A549 (cell line): Measurements from ENCODE around the gene KRT23. TPM values are rescaled to one million over a fixed set of nuclear protein-coding genes. Genes with fewer than 3 reads are reported as not detected.

Experiments used
- ATAC-seq, 2 experiments: fragments of 200-7000 bp in 1 of 2; fragments of >200 bp in 1 of 2; cut with Nextera tagmentation in 1 of 2; cut with Tn5 transposase in 1 of 2; 3 replicates each; pipeline versions ENCODE4 v1.8.0 to v1.9.1; 2018 to 2020; ENCODE audit warnings: mild to moderate bottlenecking in 1 of 2, moderate library complexity in 1 of 2
- CTCF ChIA-PET: fragments of 300-600 bp; sonication (Branson Sonifier 250); formaldehyde crosslinking; extraction: SDS; loops from one replicate; lab custom pipeline; 2021; ENCODE audit warnings: antibody characterized with exemption, inconsistent platforms; lab: Yijun Ruan, JAX
- POLR2A ChIA-PET: fragments of 350-600 bp; formaldehyde crosslinking; extraction: SDS; loops from one replicate; lab custom pipeline; 2021; ENCODE audit warnings: antibody characterized with exemption, inconsistent platforms; lab: Yijun Ruan, JAX
- DNase-seq, 2 experiments: peaks; one replicate each; pipeline versions ENCODE4 v3.0.0 to v3.0.0-alpha.2; 2011 to 2016; ENCODE audit warnings: low read depth in 1 of 2, low spot score in 1 of 2
- FAIRE-seq: peaks from 2 replicates; lab custom pipeline; 2011; peaks lifted over from hg19 to GRCh38; lab: Jason Lieb, UNC
- H3K27ac ChIP-seq, 2 experiments: fragments of >200 bp; sonication (Bioruptor Twin); formaldehyde crosslinking; 3 replicates each; pipeline ENCODE4 v1.5.1; 2016 to 2017
- H3K4me1 ChIP-seq: fragments of >200 bp; sonication (Bioruptor Twin); formaldehyde crosslinking; 3 replicates; pipeline ENCODE4 v1.6.1; 2016
- H3K4me2 ChIP-seq: fragments of >200 bp; sonication (Bioruptor Twin); formaldehyde crosslinking; 3 replicates; pipeline ENCODE4 v1.6.1; 2016
- H3K4me3 ChIP-seq: fragments of >200 bp; sonication (Bioruptor Twin); formaldehyde crosslinking; 3 replicates; pipeline ENCODE4 v1.5.1; 2016
- H3K9me3 ChIP-seq: fragments of >200 bp; sonication (Bioruptor Twin); formaldehyde crosslinking; 3 replicates; pipeline ENCODE4 v1.6.1; 2016
- ATOH8 ChIP-seq: fragments of 250-450 bp; sonication (Bioruptor Pico); IDR thresholded peaks from 2 replicates; pipeline ENCODE4 v1.5.0; 2020; ENCODE audit warnings: low read depth, mild to moderate bottlenecking, moderate library complexity
- BCL3 ChIP-seq: fragments of >200 bp; sonication (Bioruptor Twin); formaldehyde crosslinking; IDR thresholded peaks from 3 replicates; pipeline ENCODE4 v1.6.1; 2016
- CBX8 ChIP-seq: fragments of 200-600 bp; sonication (generic); IDR thresholded peaks from 2 replicates; pipeline ENCODE4 v1.6.1; 2016
- CEBPB ChIP-seq, 2 experiments: fragments of >200 bp in 1 of 2; sonication (Bioruptor Twin) in 1 of 2; formaldehyde crosslinking in 1 of 2; IDR thresholded peaks; 2 replicates each; pipeline ENCODE4 v1.6.1; 2012 to 2016
- CHD2 ChIP-seq: fragments of 150-350 bp; IDR thresholded peaks from 2 replicates; pipeline ENCODE4 v1.6.1; 2014; ENCODE audit warnings: low read length; ENCODE audit not compliant: partially characterized antibody
- FOXS1 ChIP-seq: fragments of 250-450 bp; sonication (Bioruptor Pico); IDR thresholded peaks from 2 replicates; pipeline ENCODE4 v1.5.0; 2020; ENCODE audit warnings: mild to moderate bottlenecking, moderate library complexity
- HMGXB4 ChIP-seq: fragments of 250-450 bp; sonication (Bioruptor Pico); IDR thresholded peaks from 2 replicates; pipeline ENCODE4 v1.5.0; 2021; ENCODE audit warnings: mild to moderate bottlenecking, moderate library complexity, borderline replicate concordance
- HOXA7 ChIP-seq: fragments of 250-450 bp; sonication (Bioruptor Pico); IDR thresholded peaks from 2 replicates; pipeline ENCODE4 v1.5.0; 2020; ENCODE audit warnings: mild to moderate bottlenecking, moderate library complexity
- HOXB13 ChIP-seq: fragments of 250-450 bp; sonication (Bioruptor Pico); IDR thresholded peaks from 2 replicates; pipeline ENCODE4 v1.5.0; 2020; ENCODE audit warnings: low read depth, mild to moderate bottlenecking, moderate library complexity
- JUN ChIP-seq, 2 experiments: fragments of >200 bp; sonication (Bioruptor Twin); formaldehyde crosslinking; IDR thresholded peaks; 2 replicates in 1 of 2; 3 replicates in 1 of 2; pipeline ENCODE4 v1.6.1; 2016 to 2017
- JUNB ChIP-seq: fragments of >200 bp; sonication (Bioruptor Twin); formaldehyde crosslinking; IDR thresholded peaks from 2 replicates; pipeline ENCODE4 v1.6.1; 2016
- KDM5A ChIP-seq: fragments of 200-600 bp; sonication (generic); IDR thresholded peaks from 2 replicates; pipeline ENCODE4 v1.6.1; 2016; ENCODE audit warnings: antibody characterized with exemption, mild to moderate bottlenecking
- MAX ChIP-seq: IDR thresholded peaks from 2 replicates; pipeline ENCODE4 v1.6.1; 2012
- NFE2L2 ChIP-seq: fragments of 150-350 bp; conservative IDR thresholded peaks from 2 replicates; pipeline ENCODE4 v1.6.1; 2014; ENCODE audit warnings: low read length
- PBX3 ChIP-seq: IDR thresholded peaks from 2 replicates; pipeline ENCODE4 v1.6.1; 2012
- PHF8 ChIP-seq: fragments of 200-600 bp; sonication (generic); IDR thresholded peaks from 2 replicates; pipeline ENCODE4 v1.6.1; 2016; ENCODE audit warnings: low read depth, mild to moderate bottlenecking, antibody characterized with exemption, moderate library complexity, borderline replicate concordance
- RNF2 ChIP-seq: fragments of 200-600 bp; sonication (generic); IDR thresholded peaks from 2 replicates; pipeline ENCODE4 v1.6.1; 2016; ENCODE audit warnings: low read depth, mild to moderate bottlenecking, antibody characterized with exemption, moderate library complexity, borderline replicate concordance
- SMC3 ChIP-seq: fragments of >200 bp; sonication (Bioruptor Twin); formaldehyde crosslinking; IDR thresholded peaks from 3 replicates; pipeline ENCODE4 v1.6.1; 2018; ENCODE audit warnings: inconsistent platforms
- SREBF2 ChIP-seq: fragments of 450-650 bp; IDR thresholded peaks from 2 replicates; pipeline ENCODE4 v1.6.1; 2014; ENCODE audit warnings: mild to moderate bottlenecking, moderate library complexity
- ZSCAN20 ChIP-seq: fragments of 250-450 bp; sonication (Bioruptor Pico); IDR thresholded peaks from 2 replicates; pipeline ENCODE4 v1.8.0; 2022; ENCODE audit warnings: mild to moderate bottlenecking, moderate library complexity
- WGBS: methylation state at CpG from one replicate; pipeline ENCODE4 v1.1.6; 2017; ENCODE audit errors: missing lambda C conversion rate; 5-methylcytosine and 5-hydroxymethylcytosine counted together
- polyA plus RNA-seq, 4 experiments: library from polyadenylated mRNA; depleted of rRNA in 3 of 4; stranded (reverse); fragments of >200 nt; fragmentation: RNase III in 1 of 4; extraction: RNeasy Plus Mini Kit Qiagen cat#74134 plus additional on column Dnase treatment in 1 of 4; gene quantifications; 2 replicates in 3 of 4; 3 replicates in 1 of 4; pipeline ENCODE4 v1.2.3, GENCODE V29; 2011 to 2017

KRT23 gene
- polyA plus RNA-seq, 2 of the 4 experiments (the other 2 are of a cell fraction), result not detected

GRCh38 chr17:40896916-40897455 lies 40.5 kb downstream of the KRT23 start (continued):
- TF ChIP-seq HOXB13 (no peak), SMC3 (no peak)
- TF ChIP-seq, all 56 proteins: peak for 0

- peak in 1 of 2 experiments; percentile 40 for DNase-seq
- H3K9me3 ChIP-seq, result no peaks in the 10 kb centered on the region
- H3K4me2 ChIP-seq, result peak overlapping the region; percentile 30; the same call in 2 of the 3 replicates
- peak; percentile 28 to 84; a peak in 3 of 6 replicates for ATAC-seq
- no peak overlapping the region for H3K4me3 ChIP-seq
- TF ChIP-seq JUNB, result no peak
- TF ChIP-seq CEBPB (IDR thresholded peaks at IDR 0.05), result no peak
- TF ChIP-seq HOXA7 (CRISPR knock-in tag), result no peak
- TF ChIP-seq, all 56 proteins: peak for 0
- ChIA-PET CTCF (interaction anchor here (1.3 to 4.4 kb wide), 4 partner anchors 24 to 768 kb away, joined by 4 to 27 read pairs (median 8); no protein-coding TSS in a partner anchor), POLR2A (interaction anchor here (0.6 kb wide), 1 partner anchor 753 kb away, joined by 6 read pairs; no protein-coding TSS in a partner anchor)
- 66% methylated on average over 9 of the region's 9 CpGs for WGBS
- H3K4me1 ChIP-seq, result peaks cover 11% of the 10 kb centered on the region
- FAIRE-seq, result no peak
- H3K27ac ChIP-seq, result peak overlapping the region; percentile 62 to 64
These were observed 42.2 kb downstream of the KRT23 start for GRCh38 chr17:40895106-40895730.

- POLR2A ChIA-PET, result no interaction called here
- no peak for DNase-seq
These were observed 49.2 kb downstream of the KRT23 start for GRCh38 chr17:40888196-40888720.

More at GRCh38 chr17:40888196-40888720, 49.2 kb downstream of the KRT23 start:
- H3K27ac ChIP-seq, result peak overlapping the region; percentile 7 to 13; a peak in 2 of 6 replicates
- CTCF ChIA-PET, result interaction anchor here (1.0 to 6.0 kb wide), 5 partner anchors 13 to 759 kb away, joined by 3 to 35 read pairs (median 4); no protein-coding TSS in a partner anchor
- peak in 1 of 2 experiments; percentile 45; a peak in 3 of 6 replicates for ATAC-seq
- peak; percentile 67 for FAIRE-seq
- peaks cover 15% of the 10 kb centered on the region for H3K4me1 ChIP-seq
- H3K9me3 ChIP-seq, result no peaks in the 10 kb centered on the region
- H3K4me3 ChIP-seq, result no peak overlapping the region
- TF ChIP-seq ATOH8 (no peak), CEBPB (IDR thresholded peaks at IDR 0.05) (no peak), BCL3 (no peak), JUN (IDR thresholded peaks at IDR 0.05) (no peak), ZSCAN20 (no peak), HMGXB4 (no peak), PBX3 (no peak), FOXS1 (CRISPR knock-in tag) (no peak), CBX8 (no peak), MAX (no peak), RNF2 (no peak), SMC3 (no peak), NFE2L2 (no peak), PHF8 (no peak), CHD2 (no peak), SREBF2 (no peak), KDM5A (no peak)
- WGBS, result 40% methylated on average over 2 of the region's 2 CpGs
- H3K4me2 ChIP-seq, result peak overlapping the region; percentile 39
